Caco-2 (cell line): ENCODE measurements around the gene ALDH7A1. TPM values are rescaled to one million over a fixed set of nuclear protein-coding genes. Genes with fewer than 3 reads are reported as not detected.

Experiments
- BruUV-seq: library from RNA; stranded (reverse); fragments of 400-500 nt; replicated peaks from 2 replicates; lab custom pipeline; 2021; lab: Mats Ljungman, UMichigan
- CTCF ChIA-PET: fragments of 300-600 bp; sonication (Branson Sonifier 250); formaldehyde crosslinking; loops from one replicate; lab custom pipeline; 2022; ENCODE audit warnings: antibody characterized with exemption; lab: Charles Lee
- POLR2A ChIA-PET: fragments of 300-600 bp; sonication (Branson Sonifier 250); formaldehyde crosslinking; loops from one replicate; lab custom pipeline; 2022; ENCODE audit warnings: antibody characterized with exemption; lab: Charles Lee
- DNase-seq, 2 experiments: peaks; one replicate each; pipeline versions ENCODE4 v3.0.0 to v3.0.0-alpha.2; 2020 to 2022
- H3K27me3 ChIP-seq: replicated peaks from 2 replicates; pipeline ENCODE4 v1.6.0; 2011; ENCODE audit warnings: low read length; ENCODE audit not compliant: control insufficient read depth, insufficient read depth
- H3K36me3 ChIP-seq: 2 replicates; pipeline ENCODE4 v1.5.1; 2011; ENCODE audit warnings: low read length; ENCODE audit not compliant: control insufficient read depth, insufficient read depth
- H3K4me1 ChIP-seq: fragments of 250-450 bp; sonication (Bioruptor Pico); 2 replicates; pipeline ENCODE4 v1.5.1; 2020; ENCODE audit warnings: mild to moderate bottlenecking
- H3K4me3 ChIP-seq: 2 replicates; pipeline ENCODE4 v1.5.1; 2011; ENCODE audit warnings: low read depth, mild to moderate bottlenecking, control low read depth, low read length
- H3K9me3 ChIP-seq: fragments of 250-450 bp; sonication (Bioruptor Pico); 2 replicates; pipeline ENCODE4 v1.5.1; 2020; ENCODE audit warnings: mild to moderate bottlenecking, moderate library complexity
- H3K27ac Mint-ChIP-seq: one replicate; pipeline ENCODE4 v1.8.0; 2022; ENCODE audit warnings: mixed read lengths; ENCODE audit not compliant: unreplicated experiment
- H3K27me3 Mint-ChIP-seq: one replicate; pipeline ENCODE4 v1.8.0; 2022; ENCODE audit warnings: mixed read lengths; ENCODE audit not compliant: insufficient read depth, unreplicated experiment
- H3K36me3 Mint-ChIP-seq: one replicate; pipeline ENCODE4 v1.8.0; 2022; ENCODE audit warnings: mild to moderate bottlenecking, mixed read lengths; ENCODE audit not compliant: insufficient read depth, unreplicated experiment
- H3K4me1 Mint-ChIP-seq: one replicate; pipeline ENCODE4 v1.8.0; 2022; ENCODE audit warnings: low read depth, mixed read lengths; ENCODE audit not compliant: unreplicated experiment
- H3K4me3 Mint-ChIP-seq: one replicate; pipeline ENCODE4 v1.8.0; 2022; ENCODE audit warnings: mild to moderate bottlenecking, moderate library complexity, mixed read lengths; ENCODE audit not compliant: unreplicated experiment
- H3K9me3 Mint-ChIP-seq: one replicate; pipeline ENCODE4 v1.8.0; 2022; ENCODE audit warnings: mixed read lengths; ENCODE audit not compliant: unreplicated experiment
- intact Hi-C: fragments of 100-400 bp; cut with micrococcal nuclease; formaldehyde crosslinking; loops from one replicate; pipeline ENCODE4 v1.10.0; 2022; ENCODE audit not compliant: unreplicated experiment
- total RNA-seq: library from RNA; stranded (reverse); gene quantifications from 2 replicates; pipeline ENCODE4 v1.2.3, GENCODE V29; 2022
- TF ChIP-seq, protein P1 (sequence below), 2 experiments: fragments of 200-600 bp in 1 of 2; IDR thresholded peaks; 1 replicate in 1 of 2; 2 replicates in 1 of 2; pipeline versions ENCODE4 v1.5.1 to v1.8.0; 2011 to 2022; ENCODE audit warnings: antibody characterized with exemption in 1 of 2, control low read depth in 1 of 2, inconsistent platforms in 1 of 2, low read depth in 1 of 2, low read length in 1 of 2, mild to moderate bottlenecking in 1 of 2, moderate library complexity in 1 of 2; ENCODE audit not compliant: insufficient read depth in 1 of 2, severe bottlenecking in 1 of 2, unreplicated experiment in 1 of 2

ALDH7A1 gene
- total RNA-seq, 1 experiment from 2014 or later = 204 TPM

DNA sequence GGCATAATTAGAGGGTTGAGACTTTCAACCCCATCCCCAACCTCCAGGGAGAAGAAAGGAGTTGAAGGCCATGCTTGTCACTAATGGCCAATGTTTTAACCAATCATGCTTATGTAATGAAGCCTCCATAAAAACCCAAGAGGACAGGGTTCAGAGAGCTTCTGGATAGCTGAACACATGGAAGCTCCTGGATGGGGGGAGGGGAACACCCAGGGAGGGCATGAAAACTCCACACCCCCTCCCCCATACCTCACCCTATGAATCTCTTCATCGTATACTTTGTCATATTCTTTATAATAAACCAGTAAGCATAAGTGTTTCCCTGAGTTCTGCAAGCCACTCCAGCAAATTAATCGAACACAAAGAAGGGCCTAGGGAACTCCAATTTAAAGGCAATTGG lies 81.7 kb downstream of the ALDH7A1 start:
- ChIA-PET POLR2A (no interaction called here), CTCF (no interaction called here)
- TF ChIP-seq, protein P1, sequence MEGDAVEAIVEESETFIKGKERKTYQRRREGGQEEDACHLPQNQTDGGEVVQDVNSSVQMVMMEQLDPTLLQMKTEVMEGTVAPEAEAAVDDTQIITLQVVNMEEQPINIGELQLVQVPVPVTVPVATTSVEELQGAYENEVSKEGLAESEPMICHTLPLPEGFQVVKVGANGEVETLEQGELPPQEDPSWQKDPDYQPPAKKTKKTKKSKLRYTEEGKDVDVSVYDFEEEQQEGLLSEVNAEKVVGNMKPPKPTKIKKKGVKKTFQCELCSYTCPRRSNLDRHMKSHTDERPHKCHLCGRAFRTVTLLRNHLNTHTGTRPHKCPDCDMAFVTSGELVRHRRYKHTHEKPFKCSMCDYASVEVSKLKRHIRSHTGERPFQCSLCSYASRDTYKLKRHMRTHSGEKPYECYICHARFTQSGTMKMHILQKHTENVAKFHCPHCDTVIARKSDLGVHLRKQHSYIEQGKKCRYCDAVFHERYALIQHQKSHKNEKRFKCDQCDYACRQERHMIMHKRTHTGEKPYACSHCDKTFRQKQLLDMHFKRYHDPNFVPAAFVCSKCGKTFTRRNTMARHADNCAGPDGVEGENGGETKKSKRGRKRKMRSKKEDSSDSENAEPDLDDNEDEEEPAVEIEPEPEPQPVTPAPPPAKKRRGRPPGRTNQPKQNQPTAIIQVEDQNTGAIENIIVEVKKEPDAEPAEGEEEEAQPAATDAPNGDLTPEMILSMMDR (IDR thresholded peaks at IDR 0.05; ENCODE audit: insufficient read depth in 1 of 2, low read depth in 1 of 2, low read length in 1 of 2, severe bottlenecking in 1 of 2, unreplicated experiment in 1 of 2) = no peak
- intact Hi-C loops = no loop called here
- no peaks in the 10 kb centered on the region for H3K27me3 ChIP-seq
- Mint-ChIP-seq H3K4me3 (no peak overlapping the region), H3K27ac (no peak overlapping the region), H3K4me1 (peaks cover 13% of the 10 kb centered on the region), H3K9me3 (no peaks in the 10 kb centered on the region), H3K27me3 (no peaks in the 10 kb centered on the region), H3K36me3 (no peaks in the 10 kb centered on the region)
- no peak overlapping the region for H3K4me3 ChIP-seq
- no TSS peak for BruUV-seq
- peaks cover 12% of the 10 kb centered on the region for H3K4me1 ChIP-seq
- no peak for DNase-seq
- no peaks in the 10 kb centered on the region for H3K36me3 ChIP-seq
- no peaks in the 10 kb centered on the region for H3K9me3 ChIP-seq

DNA sequence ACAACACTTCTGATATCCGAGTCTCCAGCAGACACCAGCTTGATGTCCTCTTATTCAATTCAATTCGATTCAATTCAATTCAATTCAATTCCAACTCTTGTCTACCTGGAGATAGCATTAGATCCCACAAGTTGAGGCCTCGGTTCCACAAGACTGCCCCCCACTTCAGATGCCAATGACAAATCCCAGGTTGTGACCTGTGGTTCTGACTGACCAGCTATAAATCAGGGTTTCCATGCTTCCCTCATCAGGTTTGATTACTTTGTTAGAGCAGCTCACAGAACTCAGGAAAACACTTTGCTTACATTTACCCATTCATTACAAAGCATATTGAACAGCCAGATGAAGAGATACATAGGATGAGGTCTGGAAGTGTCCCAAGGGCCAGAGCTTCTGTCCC lies 82.6 kb downstream of the ALDH7A1 start:
- peaks cover 13% of the 10 kb centered on the region for H3K4me1 Mint-ChIP-seq
- no peak overlapping the region for H3K4me3 Mint-ChIP-seq
- CTCF ChIA-PET = interaction anchor here (0.7 kb wide), 1 partner anchor 12 kb away, joined by 3 read pairs; no protein-coding TSS in a partner anchor
- H3K36me3 Mint-ChIP-seq = no peaks in the 10 kb centered on the region
- TF ChIP-seq, protein P1 (IDR thresholded peaks at IDR 0.05; ENCODE audit: insufficient read depth in 1 of 2, low read depth in 1 of 2, low read length in 1 of 2, severe bottlenecking in 1 of 2, unreplicated experiment in 1 of 2) = no peak
- no peak overlapping the region for H3K27ac Mint-ChIP-seq
- Histone ChIP-seq H3K4me3 (no peak overlapping the region), H3K4me1 (peaks cover 12% of the 10 kb centered on the region), H3K27me3 (no peaks in the 10 kb centered on the region), H3K36me3 (no peaks in the 10 kb centered on the region), H3K9me3 (no peaks in the 10 kb centered on the region)
- no peak for DNase-seq
- BruUV-seq = no TSS peak
- no peaks in the 10 kb centered on the region for H3K27me3 Mint-ChIP-seq
- intact Hi-C loops = no loop called here
- no peaks in the 10 kb centered on the region for H3K9me3 Mint-ChIP-seq
- POLR2A ChIA-PET = no interaction called here

DNA sequence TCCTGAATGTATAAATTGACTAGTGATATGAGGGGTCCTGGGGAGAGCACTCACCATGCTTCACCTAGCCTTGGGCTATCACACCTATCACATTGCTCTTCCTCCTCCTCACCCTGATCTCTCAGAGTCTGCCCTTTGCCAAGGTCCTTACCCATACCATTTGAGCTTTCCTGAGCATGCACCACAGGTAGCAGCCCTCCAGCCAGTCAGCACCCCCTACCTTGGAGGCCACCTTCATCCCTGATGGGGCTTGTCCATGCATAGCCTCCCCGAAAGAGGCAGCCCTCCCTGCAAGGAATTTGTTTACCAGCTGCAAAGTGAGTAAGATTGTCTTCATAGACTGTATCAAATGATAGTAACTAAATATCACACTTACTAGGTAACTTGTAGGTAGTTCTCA lies 83.1 kb downstream of the ALDH7A1 start:
- intact Hi-C loops = no loop called here
- no peak for DNase-seq
- Histone ChIP-seq H3K4me1 (peaks cover 12% of the 10 kb centered on the region), H3K9me3 (no peaks in the 10 kb centered on the region), H3K36me3 (no peaks in the 10 kb centered on the region), H3K27me3 (no peaks in the 10 kb centered on the region), H3K4me3 (no peak overlapping the region)
- Mint-ChIP-seq H3K9me3 (no peaks in the 10 kb centered on the region), H3K4me3 (no peak overlapping the region), H3K27ac (no peak overlapping the region), H3K4me1 (peaks cover 13% of the 10 kb centered on the region), H3K27me3 (no peaks in the 10 kb centered on the region), H3K36me3 (no peaks in the 10 kb centered on the region)
- TF ChIP-seq, protein P1 (IDR thresholded peaks at IDR 0.05; ENCODE audit: insufficient read depth in 1 of 2, low read depth in 1 of 2, low read length in 1 of 2, severe bottlenecking in 1 of 2, unreplicated experiment in 1 of 2) = no peak
- BruUV-seq = no TSS peak
- POLR2A ChIA-PET = no interaction called here
- CTCF ChIA-PET = no interaction called here
